PC-3 (cell line): Measurements from ENCODE around the gene ARHGAP31. TPM values are rescaled to one million over a fixed set of nuclear protein-coding genes. Genes with fewer than 3 reads are reported as not detected.

ENCODE experiments used
- ATAC-seq: fragments of 200-7000 bp; cut with Tn5 transposase; 2 replicates; pipeline ENCODE4 v1.9.1; 2020; ENCODE audit warnings: mild to moderate bottlenecking, moderate library complexity
- BruUV-seq: library from RNA; stranded (reverse); fragments of 400-500 nt; replicated peaks from 2 replicates; lab custom pipeline; 2021; lab: Mats Ljungman, UMichigan
- CTCF ChIA-PET: fragments of 300-600 bp; sonication (Branson Sonifier 250); formaldehyde crosslinking; loops from one replicate; lab custom pipeline; 2022; ENCODE audit warnings: antibody characterized with exemption; lab: Charles Lee
- POLR2A ChIA-PET: fragments of 300-600 bp; sonication (Branson Sonifier 250); formaldehyde crosslinking; loops from one replicate; lab custom pipeline; 2022; ENCODE audit warnings: antibody characterized with exemption; ENCODE audit not compliant: unreplicated experiment; lab: Charles Lee
- DNase-seq: peaks from one replicate; pipeline ENCODE4 v3.0.0-alpha.2; 2015
- H2AFZ ChIP-seq: fragments of 300-600 bp; sonication (generic); 2 replicates; pipeline ENCODE4 v1.6.0; 2016; ENCODE audit warnings: antibody characterized with exemption, low read length
- H3F3A ChIP-seq: fragments of 300-600 bp; sonication (generic); one replicate; pipeline ENCODE4 v1.6.0; 2017; ENCODE audit warnings: antibody characterized with exemption, low read length, control low read depth, mild to moderate bottlenecking; ENCODE audit not compliant: unreplicated experiment
- H3K27ac ChIP-seq: fragments of 300-600 bp; sonication (generic); 2 replicates; pipeline ENCODE4 v1.5.1; 2016; ENCODE audit warnings: mild to moderate bottlenecking, low read length
- H3K27me3 ChIP-seq: fragments of 300-600 bp; sonication (generic); 2 replicates; pipeline ENCODE4 v1.6.1; 2016; ENCODE audit warnings: low read length, mixed read lengths
- H3K36me3 ChIP-seq: fragments of 300-600 bp; sonication (generic); 2 replicates; pipeline ENCODE4 v1.6.1; 2016; ENCODE audit warnings: low read depth, mixed run types, low read length, mixed read lengths
- H3K4me1 ChIP-seq: fragments of 300-600 bp; sonication (generic); 2 replicates; pipeline ENCODE4 v1.5.1; 2016; ENCODE audit warnings: low read length; ENCODE audit not compliant: insufficient read depth
- H3K4me2 ChIP-seq: fragments of 300-600 bp; sonication (generic); 2 replicates; pipeline ENCODE4 v1.6.0; 2016; ENCODE audit warnings: low read length
- H3K4me3 ChIP-seq: fragments of 300-600 bp; sonication (generic); 2 replicates; pipeline ENCODE4 v1.5.1; 2016; ENCODE audit warnings: mild to moderate bottlenecking, low read length, mixed read lengths
- H3K79me2 ChIP-seq: fragments of 300-600 bp; sonication (generic); 2 replicates; pipeline ENCODE4 v1.6.1; 2017; ENCODE audit warnings: low read length, mixed read lengths
- H3K9ac ChIP-seq: fragments of 300-600 bp; sonication (generic); 2 replicates; pipeline ENCODE4 v1.6.0; 2016; ENCODE audit warnings: mild to moderate bottlenecking, low read length
- H3K9me2 ChIP-seq: fragments of 300-600 bp; sonication (generic); replicated peaks from 2 replicates; pipeline ENCODE4 v1.6.1; 2016; ENCODE audit warnings: mixed run types, low read length, mixed read lengths
- H3K9me3 ChIP-seq: fragments of 300-600 bp; sonication (generic); 2 replicates; pipeline ENCODE4 v1.6.1; 2016; ENCODE audit warnings: low read length, mixed read lengths
- H4K20me1 ChIP-seq: fragments of 300-600 bp; sonication (generic); 2 replicates; pipeline ENCODE4 v1.6.1; 2016; ENCODE audit warnings: low read length, mixed read lengths
- EZH2 ChIP-seq: fragments of 300-600 bp; sonication (generic); IDR thresholded peaks from one replicate; pipeline ENCODE4 v1.6.1; 2017; ENCODE audit warnings: antibody characterized with exemption, mild to moderate bottlenecking, low read length; ENCODE audit not compliant: unreplicated experiment
- EZH2phosphoT487 ChIP-seq: fragments of 300-600 bp; sonication (generic); IDR thresholded peaks from 2 replicates; pipeline ENCODE4 v1.6.1; 2018; ENCODE audit warnings: mild to moderate bottlenecking, antibody characterized with exemption, low read length, borderline replicate concordance
- intact Hi-C: fragments of 100-400 bp; cut with micrococcal nuclease; formaldehyde crosslinking; loops from 2 replicates; pipeline ENCODE4 v1.9.0; 2023
- total RNA-seq: library from RNA; depleted of rRNA; stranded (reverse); fragments of >200 nt; gene quantifications from 2 replicates; pipeline ENCODE4 v1.2.3, GENCODE V29; 2014
- TF ChIP-seq, protein P1 (sequence below): fragments of 300-600 bp; sonication (generic); conservative IDR thresholded peaks from 2 replicates; pipeline ENCODE4 v1.5.1; 2017; ENCODE audit warnings: antibody characterized with exemption, low read depth, mild to moderate bottlenecking, low read length

Gene ARHGAP31
- total RNA-seq, 1 experiment from 2014 or later, result 7.8 TPM

DNA sequence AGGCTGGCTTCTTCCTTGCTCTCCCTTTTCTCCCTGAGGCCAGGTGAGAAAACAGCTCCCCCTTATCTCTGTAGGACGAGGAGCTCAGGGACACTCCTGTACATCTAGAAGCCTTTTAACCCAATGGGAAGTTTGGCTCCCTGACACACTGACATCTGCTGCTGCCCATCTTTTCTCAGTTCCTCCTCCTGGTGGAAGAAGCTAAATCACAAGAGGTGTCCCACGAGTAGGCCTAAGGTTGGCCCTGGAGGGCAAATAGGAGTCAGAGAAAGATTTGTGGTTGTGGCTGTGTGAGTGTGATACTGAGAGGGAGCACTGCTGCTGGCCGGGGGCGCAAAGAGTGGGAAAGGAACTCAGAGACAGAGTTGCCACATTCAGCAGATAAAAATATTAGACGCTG is 49.5 kb downstream of the ARHGAP31 start:
- H3K27ac ChIP-seq, result no peak overlapping the region
- no peak overlapping the region for H3K4me2 ChIP-seq
- H3K4me3 ChIP-seq, result no peak overlapping the region

DNA sequence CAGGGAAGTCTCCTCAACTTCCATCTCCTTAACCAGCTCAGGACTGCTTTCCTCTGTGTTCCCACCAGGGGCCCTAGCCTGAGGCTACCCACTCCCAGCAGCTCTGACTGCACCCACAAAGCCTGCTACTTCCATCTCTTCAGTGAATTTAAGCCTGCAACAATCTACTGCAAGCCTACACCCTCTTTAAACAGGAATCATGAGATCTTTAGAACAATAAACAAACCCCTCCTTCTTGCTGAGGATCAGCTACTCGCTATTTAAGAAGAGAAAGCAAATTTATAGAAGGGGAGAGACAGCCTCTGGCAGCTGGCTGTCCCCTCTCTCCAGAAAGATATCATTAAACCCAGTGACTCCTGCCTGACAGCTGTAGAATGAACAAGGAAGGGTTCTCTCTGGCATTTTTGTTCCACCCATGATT is 51.9 kb downstream of the ARHGAP31 start:
- no peaks in the 10 kb centered on the region for H3K4me1 ChIP-seq
- DNase-seq (no peak), ATAC-seq (peak; percentile 42)
- intact Hi-C loops, result no loop called here
- TF ChIP-seq, protein P1, sequence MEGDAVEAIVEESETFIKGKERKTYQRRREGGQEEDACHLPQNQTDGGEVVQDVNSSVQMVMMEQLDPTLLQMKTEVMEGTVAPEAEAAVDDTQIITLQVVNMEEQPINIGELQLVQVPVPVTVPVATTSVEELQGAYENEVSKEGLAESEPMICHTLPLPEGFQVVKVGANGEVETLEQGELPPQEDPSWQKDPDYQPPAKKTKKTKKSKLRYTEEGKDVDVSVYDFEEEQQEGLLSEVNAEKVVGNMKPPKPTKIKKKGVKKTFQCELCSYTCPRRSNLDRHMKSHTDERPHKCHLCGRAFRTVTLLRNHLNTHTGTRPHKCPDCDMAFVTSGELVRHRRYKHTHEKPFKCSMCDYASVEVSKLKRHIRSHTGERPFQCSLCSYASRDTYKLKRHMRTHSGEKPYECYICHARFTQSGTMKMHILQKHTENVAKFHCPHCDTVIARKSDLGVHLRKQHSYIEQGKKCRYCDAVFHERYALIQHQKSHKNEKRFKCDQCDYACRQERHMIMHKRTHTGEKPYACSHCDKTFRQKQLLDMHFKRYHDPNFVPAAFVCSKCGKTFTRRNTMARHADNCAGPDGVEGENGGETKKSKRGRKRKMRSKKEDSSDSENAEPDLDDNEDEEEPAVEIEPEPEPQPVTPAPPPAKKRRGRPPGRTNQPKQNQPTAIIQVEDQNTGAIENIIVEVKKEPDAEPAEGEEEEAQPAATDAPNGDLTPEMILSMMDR, result no peak
- TF ChIP-seq EZH2 (no peak), EZH2phosphoT487 (no peak)
- H3K9ac ChIP-seq, result no peak overlapping the region
- H2AFZ ChIP-seq, result no peak overlapping the region
- POLR2A ChIA-PET, result interaction anchor here (0.5 to 0.6 kb wide), 2 partner anchors 23 to 53 kb away, joined by 3 to 4 read pairs; no protein-coding TSS in a partner anchor
- H3K4me2 ChIP-seq, result no peak overlapping the region
- no peaks in the 10 kb centered on the region for H3K79me2 ChIP-seq
- CTCF ChIA-PET, result no interaction called here
- no peaks in the 10 kb centered on the region for H4K20me1 ChIP-seq
- BruUV-seq, result no TSS peak
- no peak overlapping the region for H3K4me3 ChIP-seq
- no peaks in the 10 kb centered on the region for H3K27me3 ChIP-seq
- no peaks in the 10 kb centered on the region for H3K36me3 ChIP-seq
- no peaks in the 10 kb centered on the region for H3F3A ChIP-seq
- no peaks in the 10 kb centered on the region for H3K9me3 ChIP-seq
- H3K27ac ChIP-seq, result no peak overlapping the region
- H3K9me2 ChIP-seq, result no peaks in the 10 kb centered on the region

More for the DNA sequence above, 49.5 kb downstream of the ARHGAP31 start:
- ChIA-PET POLR2A (no interaction called here), CTCF (interaction anchor here (0.6 kb wide), 1 partner anchor 21 kb away, joined by 3 read pairs; no protein-coding TSS in a partner anchor)
- ATAC-seq, result no peak; the same call in 1 of the 2 replicates
- TF ChIP-seq EZH2 (no peak), EZH2phosphoT487 (no peak)
- TF ChIP-seq, protein P1, result no peak
- no peaks in the 10 kb centered on the region for H4K20me1 ChIP-seq
- no peaks in the 10 kb centered on the region for H3K36me3 ChIP-seq
- no TSS peak for BruUV-seq
- H3K4me1 ChIP-seq, result no peaks in the 10 kb centered on the region
- no peak for DNase-seq
- H3K9me2 ChIP-seq, result no peaks in the 10 kb centered on the region
- no peaks in the 10 kb centered on the region for H3K9me3 ChIP-seq
- H3K27me3 ChIP-seq, result no peaks in the 10 kb centered on the region
- H3K79me2 ChIP-seq, result no peaks in the 10 kb centered on the region
- H3F3A ChIP-seq, result no peaks in the 10 kb centered on the region
- H3K9ac ChIP-seq, result no peak overlapping the region
- H2AFZ ChIP-seq, result no peak overlapping the region
- intact Hi-C loops, result no loop called here

DNA sequence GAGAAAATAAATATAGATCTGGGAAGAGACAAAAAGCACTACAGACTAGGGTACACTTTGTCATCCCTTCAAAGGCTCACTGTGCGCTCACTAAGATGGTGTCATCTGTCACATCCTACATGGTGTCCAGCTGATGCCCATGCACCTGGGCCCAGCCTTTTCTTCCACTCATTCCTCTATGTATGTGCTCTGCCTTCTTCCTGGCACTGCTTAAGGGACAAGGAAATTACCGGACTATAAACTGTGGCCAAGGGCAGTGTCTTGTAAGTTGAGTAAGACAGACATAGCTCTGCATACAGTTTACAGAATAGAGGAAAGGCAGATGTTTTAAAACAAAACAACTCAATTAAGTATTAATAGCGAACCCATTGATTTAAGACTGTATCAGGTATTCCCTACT is 52.9 kb downstream of the ARHGAP31 start:
- Histone ChIP-seq H2AFZ (no peak overlapping the region), H3K79me2 (no peaks in the 10 kb centered on the region), H3K9ac (no peak overlapping the region), H3K9me3 (no peaks in the 10 kb centered on the region), H3K4me1 (no peaks in the 10 kb centered on the region), H3K36me3 (no peaks in the 10 kb centered on the region), H3K4me2 (no peak overlapping the region), H3F3A (no peaks in the 10 kb centered on the region), H4K20me1 (no peaks in the 10 kb centered on the region), H3K4me3 (no peak overlapping the region), H3K27me3 (no peaks in the 10 kb centered on the region), H3K27ac (no peak overlapping the region), H3K9me2 (no peaks in the 10 kb centered on the region)
- DNase-seq (no peak), ATAC-seq (no peak)
- ChIA-PET CTCF (no interaction called here), POLR2A (no interaction called here)
- intact Hi-C loops, result no loop called here
- TF ChIP-seq, protein P1, result no peak
- TF ChIP-seq EZH2phosphoT487 (no peak), EZH2 (no peak)
- no TSS peak for BruUV-seq
